ENCODE results near the gene AP4B1.
"Not testable (repeated sequence)": the region's sequence is repeated elsewhere in the genome, so short reads cannot be mapped to it uniquely, and the experiment has no call there.

Gene AP4B1

DNA sequence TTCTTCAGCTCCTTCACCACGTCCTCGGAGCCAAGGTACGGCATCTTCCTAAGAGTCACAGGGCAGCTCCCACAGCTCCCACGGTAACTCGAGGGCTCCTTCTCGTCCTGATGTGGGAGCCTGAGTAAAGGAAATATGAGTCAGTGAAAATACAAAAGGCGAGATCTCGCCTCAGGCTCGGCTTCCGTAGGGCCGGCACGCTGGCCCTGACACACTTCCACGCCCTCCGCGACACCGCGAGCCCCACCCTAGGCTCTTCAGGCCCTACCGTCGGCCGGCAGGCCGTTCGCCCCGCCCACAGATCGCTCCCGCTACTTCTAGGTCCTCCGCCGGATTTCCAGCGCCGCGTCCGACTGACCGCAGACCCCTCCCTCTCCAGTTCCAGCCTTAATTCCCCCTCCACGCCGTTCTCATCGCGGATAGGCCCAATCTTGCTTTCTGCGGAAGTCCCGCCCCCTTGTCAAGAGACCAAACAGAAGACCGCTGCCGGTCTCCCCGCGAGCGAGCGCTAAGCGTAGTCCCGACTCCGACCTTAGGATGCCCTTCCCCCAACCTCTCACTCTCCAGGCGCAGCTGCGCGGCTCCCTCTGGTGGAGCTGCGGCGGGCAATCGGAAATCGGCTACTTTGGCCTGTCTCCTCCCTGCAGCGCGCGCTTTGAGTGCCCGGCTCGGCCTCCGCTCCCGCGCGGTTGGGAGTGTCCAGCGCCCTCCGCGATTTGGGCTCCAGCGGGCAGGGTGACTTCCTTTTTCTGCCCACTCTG, at the start of gene AP4B1, which contains the start of gene DCLRE1B:
TSS of gene AP4B1 (minus strand) at position 126 of the 761 bp plus-strand sequence. CDS start at position 44, 82 bp downstream.
TSS of gene DCLRE1B (plus strand) at position 653 of the 761 bp plus-strand sequence. CDS start 261 bp downstream, outside the sequence.
- H3K27ac Mint-ChIP-seq = peak within 1 kb of the TSS; percentile 93
- no peaks in the 10 kb centered on the region for H3K9me3 Mint-ChIP-seq
- H3K36me3 Mint-ChIP-seq (ENCODE audit: low read depth) = peaks cover 31% of the 10 kb centered on the region
- H3K4me3 Mint-ChIP-seq = peak within 1 kb of the TSS; percentile 89
- H3K4me1 Mint-ChIP-seq (ENCODE audit: low read depth) = peaks cover 45% of the 10 kb centered on the region
- H3K27me3 Mint-ChIP-seq (ENCODE audit: low read depth) = no peaks in the 10 kb centered on the region

- H3K36me3 Mint-ChIP-seq (ENCODE audit: low read depth) = peaks cover 31% of the 10 kb centered on the region
- no peaks in the 10 kb centered on the region for H3K27me3 Mint-ChIP-seq (ENCODE audit: low read depth)
- no peak overlapping the region for H3K27ac Mint-ChIP-seq
- H3K4me1 Mint-ChIP-seq (ENCODE audit: low read depth) = peaks cover 26% of the 10 kb centered on the region
- H3K4me3 Mint-ChIP-seq = no peak overlapping the region
- no peaks in the 10 kb centered on the region for H3K9me3 Mint-ChIP-seq
Observed at GRCh38 chr1:113951719-113952118, 47.1 kb upstream of the AP4B1 start.

- no peak overlapping the region for H3K27ac Mint-ChIP-seq
- H3K4me1 Mint-ChIP-seq (ENCODE audit: low read depth) = peaks cover 33% of the 10 kb centered on the region
Observed at GRCh38 chr1:113950908-113951307, 46.3 kb upstream of the AP4B1 start.

GRCh38 chr1:113949007-113949406, 44.4 kb upstream of the AP4B1 start:
- Mint-ChIP-seq H3K9me3 (no peaks in the 10 kb centered on the region), H3K27ac (no peak overlapping the region), H3K27me3 (ENCODE audit: low read depth) (no peaks in the 10 kb centered on the region), H3K4me3 (no peak overlapping the region), H3K36me3 (ENCODE audit: low read depth) (peaks cover 28% of the 10 kb centered on the region), H3K4me1 (ENCODE audit: low read depth) (peaks cover 33% of the 10 kb centered on the region)

More at GRCh38 chr1:113950908-113951307, 46.3 kb upstream of the AP4B1 start:
- H3K9me3 Mint-ChIP-seq = no peaks in the 10 kb centered on the region
- no peaks in the 10 kb centered on the region for H3K27me3 Mint-ChIP-seq (ENCODE audit: low read depth)
- peaks cover 31% of the 10 kb centered on the region for H3K36me3 Mint-ChIP-seq (ENCODE audit: low read depth)
- H3K4me3 Mint-ChIP-seq = no peak overlapping the region

DNA sequence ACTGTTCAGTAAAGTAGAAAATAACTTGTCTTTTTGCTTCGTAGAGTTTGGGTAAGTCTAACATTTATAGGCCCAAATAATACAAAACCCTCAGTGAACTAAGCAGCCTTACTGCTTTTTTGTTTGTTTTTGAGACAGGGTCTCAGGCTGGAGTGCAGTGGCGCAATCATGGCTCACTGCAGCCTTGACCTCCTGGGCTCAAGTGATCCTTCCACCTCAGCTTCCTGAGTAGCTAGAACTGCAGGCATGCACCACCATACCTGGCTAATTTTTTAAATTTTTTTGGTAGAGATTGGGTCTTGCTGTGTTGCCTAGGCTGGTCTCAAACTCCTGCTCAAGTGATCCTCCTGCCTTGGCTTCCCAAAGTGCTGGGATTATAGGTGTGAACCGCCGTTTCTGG, 43.6 kb upstream of the AP4B1 start:
- H3K4me3 Mint-ChIP-seq = peak overlapping the region; percentile 30
- peaks cover 34% of the 10 kb centered on the region for H3K4me1 Mint-ChIP-seq (ENCODE audit: low read depth)
- H3K27me3 Mint-ChIP-seq (ENCODE audit: low read depth); H3K27ac Mint-ChIP-seq; H3K9me3 Mint-ChIP-seq: not testable (repeated sequence)
- H3K36me3 Mint-ChIP-seq (ENCODE audit: low read depth) = peaks cover 28% of the 10 kb centered on the region

DNA sequence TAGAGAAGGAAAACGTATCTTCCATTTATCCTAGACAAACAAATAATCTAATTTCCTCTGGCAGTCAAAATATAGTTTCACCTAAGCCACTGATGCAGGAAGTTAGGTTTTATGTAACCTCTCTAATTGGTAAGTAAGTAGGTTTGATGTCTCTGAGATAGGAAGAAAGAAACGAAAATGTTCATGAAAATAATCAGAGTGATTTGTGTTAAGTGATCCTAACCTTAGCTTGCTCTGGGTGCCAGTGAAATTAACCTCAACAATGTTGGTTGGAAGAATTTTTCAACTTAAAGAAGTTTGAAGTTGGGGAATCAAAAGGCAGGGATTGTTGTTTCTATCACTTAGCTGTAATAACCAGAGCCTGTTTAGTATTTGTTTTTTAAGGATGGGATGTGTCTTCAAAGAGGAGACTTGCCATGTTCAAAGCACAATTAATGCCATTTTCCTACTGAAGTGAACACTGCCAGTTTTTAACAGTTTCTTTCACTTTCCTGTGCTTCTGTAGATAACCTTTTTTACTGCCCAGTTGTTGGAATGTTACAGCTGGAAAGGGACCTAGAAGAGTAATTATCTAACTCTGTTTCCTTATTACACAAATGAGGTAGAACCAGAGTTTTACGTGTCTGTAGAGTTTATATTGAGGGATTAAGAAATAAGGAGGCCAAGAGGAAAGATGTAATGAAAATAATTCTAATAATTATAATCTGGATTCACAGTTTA, 42.9 kb upstream of the AP4B1 start:
- Mint-ChIP-seq H3K36me3 (ENCODE audit: low read depth) (peaks cover 28% of the 10 kb centered on the region), H3K4me1 (ENCODE audit: low read depth) (peaks cover 35% of the 10 kb centered on the region), H3K27me3 (ENCODE audit: low read depth) (no peaks in the 10 kb centered on the region), H3K27ac (peak overlapping the region; percentile 76), H3K4me3 (peak overlapping the region; percentile 51), H3K9me3 (peaks cover 3% of the 10 kb centered on the region)

DNA sequence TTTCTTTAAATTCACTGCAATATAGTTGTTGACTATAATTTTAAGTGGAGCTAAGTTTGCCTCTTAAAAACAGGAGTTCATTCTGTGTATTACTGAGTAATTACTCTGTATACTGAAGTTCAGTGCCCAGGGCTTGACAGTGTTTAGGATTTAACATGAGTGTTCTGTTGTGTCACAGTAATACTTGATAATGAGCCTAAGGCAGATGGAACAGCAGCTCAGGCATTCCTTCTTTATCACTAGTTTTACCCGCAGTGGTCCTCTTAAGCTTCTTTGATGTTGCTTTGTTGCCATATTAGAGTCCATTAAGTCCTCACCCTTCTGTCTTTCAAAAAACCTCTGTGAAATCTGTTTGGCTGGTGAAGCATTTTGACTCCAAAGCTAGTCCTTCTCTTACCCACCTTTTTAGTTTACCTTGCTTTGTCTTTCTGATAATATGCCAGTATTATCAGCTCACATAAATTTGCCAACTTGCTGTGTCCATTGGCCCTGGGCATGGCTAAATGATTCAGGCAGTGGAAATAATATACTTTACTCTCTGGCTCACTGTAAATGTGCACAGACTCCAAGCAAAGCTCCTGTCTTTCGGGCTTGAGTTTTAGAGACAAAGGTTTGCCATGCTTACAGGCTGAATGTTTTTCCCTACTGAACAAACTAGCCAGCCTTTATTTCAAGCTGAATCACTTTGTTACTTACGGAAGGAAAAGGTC, 42.2 kb upstream of the AP4B1 start:
- H3K9me3 Mint-ChIP-seq = peaks cover 3% of the 10 kb centered on the region
- no peaks in the 10 kb centered on the region for H3K27me3 Mint-ChIP-seq (ENCODE audit: low read depth)
- H3K36me3 Mint-ChIP-seq (ENCODE audit: low read depth) = peaks cover 30% of the 10 kb centered on the region
- peak overlapping the region; percentile 51 for H3K4me3 Mint-ChIP-seq
- peak overlapping the region; percentile 76 for H3K27ac Mint-ChIP-seq
- peaks cover 35% of the 10 kb centered on the region for H3K4me1 Mint-ChIP-seq (ENCODE audit: low read depth)

DNA sequence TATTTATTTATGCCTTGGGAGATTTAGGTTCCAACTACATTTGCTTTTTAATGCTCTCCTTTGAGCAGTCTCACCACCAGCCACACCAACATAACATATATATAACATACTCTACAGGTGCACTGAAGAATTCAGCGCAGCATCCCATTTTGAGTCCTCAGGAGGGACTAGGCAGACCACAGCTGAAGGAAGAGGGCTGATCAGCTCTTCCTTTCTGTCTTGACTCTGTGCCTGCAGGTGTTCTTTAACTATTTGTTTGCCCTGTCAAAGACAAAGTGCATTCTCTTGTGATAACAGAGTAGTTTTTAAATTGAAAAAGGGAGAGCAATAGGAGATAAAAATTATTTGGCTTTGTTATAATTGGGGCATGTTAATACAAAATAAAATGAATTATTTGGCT, 41.5 kb upstream of the AP4B1 start:
- peaks cover 34% of the 10 kb centered on the region for H3K36me3 Mint-ChIP-seq (ENCODE audit: low read depth)
- H3K4me3 Mint-ChIP-seq = peak overlapping the region; percentile 53
- peaks cover 3% of the 10 kb centered on the region for H3K9me3 Mint-ChIP-seq
- H3K27me3 Mint-ChIP-seq (ENCODE audit: low read depth) = no peaks in the 10 kb centered on the region
- peaks cover 36% of the 10 kb centered on the region for H3K4me1 Mint-ChIP-seq (ENCODE audit: low read depth)
- H3K27ac Mint-ChIP-seq = peak overlapping the region; percentile 69

- peaks cover 41% of the 10 kb centered on the region for H3K36me3 Mint-ChIP-seq (ENCODE audit: low read depth)
- H3K4me3 Mint-ChIP-seq = no peak overlapping the region
- H3K27ac Mint-ChIP-seq = no peak overlapping the region
- peaks cover 3% of the 10 kb centered on the region for H3K9me3 Mint-ChIP-seq
- H3K4me1 Mint-ChIP-seq (ENCODE audit: low read depth) = peaks cover 44% of the 10 kb centered on the region
- no peaks in the 10 kb centered on the region for H3K27me3 Mint-ChIP-seq (ENCODE audit: low read depth)
Observed at GRCh38 chr1:113945329-113945728, 40.7 kb upstream of the AP4B1 start.

DNA sequence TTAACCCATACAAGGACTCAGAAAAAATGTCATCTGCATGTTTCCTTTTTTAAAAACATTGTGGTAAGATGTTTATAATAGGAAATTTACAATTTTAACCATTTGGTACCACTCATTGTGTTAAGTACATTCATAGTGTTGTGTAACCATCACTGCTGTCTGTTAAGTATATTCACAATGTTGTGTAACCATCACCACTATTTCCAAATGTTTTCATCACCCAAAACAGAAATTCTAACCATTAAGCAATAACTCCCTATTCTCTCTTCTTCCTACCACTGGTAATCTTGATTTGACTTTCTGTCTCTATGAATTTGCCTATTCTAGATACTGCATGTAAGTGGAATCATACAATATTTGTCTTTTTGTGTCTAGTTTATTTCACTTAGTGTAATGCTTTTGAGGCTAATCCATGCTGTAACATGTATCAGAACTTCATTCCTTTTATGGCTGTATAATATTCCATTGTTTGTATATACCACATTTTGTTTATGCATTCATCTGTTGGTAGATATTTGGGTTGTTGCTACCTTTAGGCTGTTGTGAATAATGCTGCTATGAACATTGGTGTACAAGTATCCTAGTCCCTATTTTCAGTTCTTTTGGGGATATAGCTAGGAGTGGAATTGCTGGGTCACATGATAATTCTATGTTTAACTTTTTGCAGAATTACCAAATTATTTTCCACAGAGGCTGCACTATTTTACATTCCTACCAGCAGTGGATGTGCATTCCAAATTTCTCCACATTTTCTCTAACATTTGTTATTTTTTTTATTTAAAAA, 38.6 kb upstream of the AP4B1 start:
- Mint-ChIP-seq H3K4me3 (no peak overlapping the region), H3K4me1 (ENCODE audit: low read depth) (peaks cover 57% of the 10 kb centered on the region), H3K36me3 (ENCODE audit: low read depth) (peaks cover 39% of the 10 kb centered on the region), H3K9me3 (peaks cover 3% of the 10 kb centered on the region), H3K27me3 (ENCODE audit: low read depth) (no peaks in the 10 kb centered on the region), H3K27ac (no peak overlapping the region)

- Mint-ChIP-seq H3K27me3 (ENCODE audit: low read depth) (no peaks in the 10 kb centered on the region), H3K9me3 (peaks cover 3% of the 10 kb centered on the region), H3K4me1 (ENCODE audit: low read depth) (peaks cover 55% of the 10 kb centered on the region), H3K36me3 (ENCODE audit: low read depth) (peaks cover 41% of the 10 kb centered on the region), H3K27ac (no peak overlapping the region), H3K4me3 (no peak overlapping the region)
Observed at GRCh38 chr1:113942527-113942926, 37.9 kb upstream of the AP4B1 start.

DNA sequence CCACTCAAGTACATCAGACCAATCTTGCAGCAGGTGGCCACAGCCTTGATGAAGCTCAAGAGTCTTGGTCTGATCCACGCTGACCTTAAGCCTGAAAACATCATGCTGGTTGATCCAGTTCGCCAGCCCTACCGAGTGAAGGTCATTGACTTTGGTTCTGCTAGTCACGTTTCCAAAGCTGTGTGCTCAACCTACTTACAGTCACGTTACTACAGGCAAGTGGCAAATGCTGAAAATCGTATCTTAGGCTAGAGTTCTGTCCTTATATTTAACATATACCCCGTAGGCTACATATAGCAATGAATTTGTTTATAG, 36.6 kb upstream of the AP4B1 start:
- Mint-ChIP-seq H3K27me3 (ENCODE audit: low read depth) (no peaks in the 10 kb centered on the region), H3K4me1 (ENCODE audit: low read depth) (peaks cover 48% of the 10 kb centered on the region), H3K4me3 (no peak overlapping the region), H3K36me3 (ENCODE audit: low read depth) (peaks cover 45% of the 10 kb centered on the region), H3K9me3 (peaks cover 3% of the 10 kb centered on the region), H3K27ac (peak overlapping the region; percentile 90)

GRCh38 chr1:113940365-113941244, 36.0 kb upstream of the AP4B1 start:
- Mint-ChIP-seq H3K4me3 (peak overlapping the region; percentile 67), H3K27me3 (ENCODE audit: low read depth) (no peaks in the 10 kb centered on the region), H3K4me1 (ENCODE audit: low read depth) (peaks cover 49% of the 10 kb centered on the region), H3K36me3 (ENCODE audit: low read depth) (peaks cover 46% of the 10 kb centered on the region), H3K27ac (peak overlapping the region; percentile 90), H3K9me3 (peaks cover 3% of the 10 kb centered on the region)
